ENCODE measurements around the gene POU2AF2.
"Not testable (repeated sequence)": the region's sequence is repeated elsewhere in the genome, so short reads cannot be mapped to it uniquely, and the experiment has no call there.

The POU2AF2 gene, protein sequence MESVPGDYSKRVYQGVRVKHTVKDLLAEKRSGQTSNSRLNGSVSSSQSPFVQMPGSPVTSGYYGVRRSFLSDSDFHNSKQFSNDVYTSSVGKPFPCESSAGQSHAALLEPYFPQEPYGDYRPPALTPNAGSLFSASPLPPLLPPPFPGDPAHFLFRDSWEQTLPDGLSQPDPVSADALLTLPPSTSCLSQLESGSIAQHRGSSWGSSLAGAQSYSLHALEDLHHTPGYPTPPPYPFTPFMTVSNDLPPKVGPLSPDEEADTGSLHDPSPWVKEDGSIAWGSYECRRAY

DNA sequence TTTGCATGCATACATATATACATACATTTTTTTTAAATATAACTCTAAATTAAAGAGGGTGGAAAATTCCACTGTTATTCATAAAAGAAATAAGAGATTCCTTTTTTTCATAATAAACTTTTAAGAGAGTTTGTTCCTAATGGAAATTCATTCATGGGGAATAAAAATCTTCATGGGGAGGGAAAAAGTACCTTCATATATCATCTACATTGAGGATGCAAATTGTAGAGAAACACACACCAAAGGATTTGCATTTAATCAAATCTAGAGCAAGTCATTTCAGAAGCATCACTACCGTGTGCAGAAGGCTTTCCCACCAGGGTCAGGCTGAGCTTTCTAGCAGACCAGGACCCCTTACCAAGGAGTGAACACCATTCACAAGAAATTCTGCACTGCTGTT is at the start of gene POU2AF2:
POU2AF2 (plus strand) TSS at position 301 of the 400 bp plus-strand sequence. CDS start 129 bp downstream, outside the sequence.
- no peak for DNase-seq (ENCODE audit: low read depth)

DNA sequence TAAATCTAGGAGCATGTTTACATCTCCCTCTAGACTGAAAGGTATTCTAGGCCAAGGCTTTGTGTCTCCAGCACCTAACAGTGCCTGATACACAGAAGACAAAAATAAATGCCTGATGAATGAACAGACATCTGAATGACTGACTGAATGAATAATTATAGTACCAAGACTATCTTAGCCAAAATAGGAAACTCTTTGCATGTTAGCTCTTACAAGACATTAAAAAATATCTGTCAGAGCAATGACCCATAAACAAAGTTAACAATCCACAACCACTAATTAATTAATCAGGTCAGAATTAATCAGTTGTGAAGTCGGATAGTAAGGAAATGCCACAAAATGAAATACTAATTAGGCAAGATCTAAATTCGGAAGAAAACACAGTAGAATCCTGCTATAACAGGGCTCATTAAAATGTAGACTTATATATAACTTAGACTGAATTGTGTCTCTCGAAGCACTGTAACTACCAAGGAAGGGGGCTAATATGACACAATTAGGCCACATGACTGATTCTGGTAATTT is 45.5 kb upstream of the POU2AF2 start:
- no peak for DNase-seq (ENCODE audit: low read depth)

DNA sequence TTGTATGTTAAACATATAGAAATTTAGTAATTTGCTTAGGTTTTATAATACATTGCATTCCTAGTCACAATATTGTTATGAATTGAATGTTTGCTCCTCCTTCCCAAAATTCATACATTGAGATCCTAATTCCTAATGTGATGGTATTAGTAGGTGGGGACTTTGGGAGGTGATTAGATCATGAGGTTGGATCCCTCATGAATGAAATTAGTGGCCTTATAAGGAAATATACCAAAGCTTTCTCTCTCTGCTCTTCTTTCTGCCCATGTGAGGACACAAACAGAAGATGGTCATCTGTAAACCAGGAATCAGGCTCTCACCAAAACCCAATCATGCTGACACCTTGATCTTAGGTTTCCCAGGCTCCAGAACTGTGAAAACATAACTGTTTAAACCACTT is 41.3 kb upstream of the POU2AF2 start:
- DNase-seq (ENCODE audit: low read depth), result no peak

DNA sequence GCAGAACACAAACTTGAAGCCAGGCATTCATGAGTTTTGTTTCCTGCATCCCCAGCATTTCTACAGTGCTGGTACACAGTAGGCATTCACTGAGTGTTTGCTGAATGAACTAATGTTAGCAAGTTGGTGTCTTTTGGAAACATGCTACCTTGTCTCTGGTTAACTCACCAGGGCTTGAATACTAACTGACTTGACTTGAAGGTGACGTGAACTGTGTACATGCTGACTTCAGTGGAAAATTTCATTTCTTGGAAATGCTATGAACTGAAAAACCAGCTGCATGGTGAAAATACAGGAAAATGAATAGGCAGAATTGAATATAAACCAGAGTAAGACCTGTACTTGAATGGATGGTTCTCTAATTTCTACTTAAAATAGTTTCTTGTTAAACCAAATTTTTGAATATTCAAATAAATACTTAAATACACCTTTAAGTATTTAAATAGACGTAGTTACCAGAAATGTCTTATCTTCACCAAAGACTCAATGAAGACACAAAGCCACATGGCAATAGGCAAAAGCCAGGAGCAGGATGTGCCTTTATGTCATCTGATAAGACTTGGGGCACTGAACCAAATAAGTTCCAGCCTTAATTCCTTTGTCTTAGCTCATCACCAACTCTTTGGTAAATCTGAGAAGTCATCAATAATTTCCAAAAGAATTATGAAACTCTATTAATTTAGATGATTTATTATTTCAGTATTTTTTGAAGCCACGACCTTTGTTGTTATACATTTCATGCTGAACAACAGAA is 39.7 kb upstream of the POU2AF2 start:
- no peak for DNase-seq (ENCODE audit: low read depth)

GRCh38 chr11:111206472-111206871 is 39.1 kb upstream of the POU2AF2 start:
- no peak for DNase-seq (ENCODE audit: low read depth)

DNA sequence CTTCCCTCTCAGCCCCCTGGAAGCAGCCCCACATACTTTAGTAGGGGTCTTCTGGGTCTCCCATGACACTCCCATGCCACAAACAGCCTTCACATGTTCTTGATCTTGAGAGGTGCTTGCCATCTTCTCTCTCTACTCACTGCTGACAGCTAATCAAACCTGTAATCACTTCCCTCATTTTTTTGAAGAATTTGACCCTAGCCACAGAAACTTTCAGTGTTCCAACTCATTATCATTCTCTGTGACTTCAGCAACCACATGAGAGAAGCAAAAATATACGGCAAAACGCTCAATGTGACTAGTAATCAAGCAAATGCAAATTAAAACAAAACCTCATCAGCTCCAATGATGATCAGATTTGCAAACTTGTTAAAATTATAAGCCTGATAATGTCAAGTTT is 38.3 kb upstream of the POU2AF2 start:
- DNase-seq (ENCODE audit: low read depth), result no peak

DNA sequence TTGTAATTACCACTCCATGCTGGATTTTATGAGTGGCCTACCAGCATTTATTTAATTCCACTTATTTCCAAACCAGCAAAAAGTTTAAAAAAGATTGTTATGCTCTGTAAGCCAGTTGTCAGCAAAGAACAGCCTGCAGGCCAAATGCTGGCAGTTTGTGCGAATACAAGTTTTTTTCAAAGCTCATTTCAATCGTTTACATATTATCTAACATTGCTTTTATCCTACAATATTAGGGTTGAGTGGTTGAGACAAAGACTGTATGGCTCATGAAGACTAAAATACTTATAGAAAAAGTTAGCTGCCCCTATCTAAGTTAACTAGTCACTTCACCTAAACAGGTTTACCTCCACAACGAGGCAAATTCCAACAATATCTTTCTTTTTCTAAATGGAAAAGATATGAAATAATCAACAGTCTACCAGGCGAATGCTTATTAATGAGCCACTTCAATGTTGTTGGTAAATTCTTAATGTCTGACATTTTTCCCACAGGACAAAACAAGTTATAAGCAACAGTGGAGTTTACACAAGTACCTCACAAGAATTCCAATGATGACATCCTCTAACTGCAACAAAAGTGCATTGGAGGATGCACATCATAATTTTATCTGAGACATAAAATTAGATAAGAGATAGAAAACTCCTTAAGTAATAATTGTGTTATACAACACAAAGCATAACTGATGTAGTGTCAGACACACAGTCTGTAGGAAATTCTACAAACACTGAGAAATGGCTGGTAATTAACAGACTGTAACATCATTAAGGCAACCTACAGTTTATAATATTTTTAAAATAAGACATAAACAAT is 35.8 kb upstream of the POU2AF2 start:
- DNase-seq (ENCODE audit: low read depth), result no peak

- no peak for DNase-seq (ENCODE audit: low read depth)
Observed at GRCh38 chr11:111213256-111213655, 32.3 kb upstream of the POU2AF2 start.

DNA sequence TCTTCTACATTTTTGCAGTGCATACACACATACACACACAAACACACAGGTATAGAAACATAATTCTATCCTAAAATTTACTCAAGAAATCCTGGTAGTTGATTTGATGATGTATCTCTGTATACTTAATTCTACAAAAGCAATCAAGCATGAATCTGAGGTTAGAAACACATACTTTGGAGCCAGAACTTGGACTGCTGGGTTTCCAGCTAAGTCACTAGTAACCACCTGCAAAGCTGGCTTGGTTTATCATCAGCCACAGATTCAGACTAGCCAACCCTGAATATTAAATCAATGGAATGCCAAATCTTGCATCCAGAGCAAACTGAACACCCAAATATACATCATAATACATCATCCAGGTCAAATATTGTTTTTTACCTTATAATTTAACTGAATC is 24.8 kb upstream of the POU2AF2 start:
- DNase-seq (ENCODE audit: low read depth), result no peak

DNA sequence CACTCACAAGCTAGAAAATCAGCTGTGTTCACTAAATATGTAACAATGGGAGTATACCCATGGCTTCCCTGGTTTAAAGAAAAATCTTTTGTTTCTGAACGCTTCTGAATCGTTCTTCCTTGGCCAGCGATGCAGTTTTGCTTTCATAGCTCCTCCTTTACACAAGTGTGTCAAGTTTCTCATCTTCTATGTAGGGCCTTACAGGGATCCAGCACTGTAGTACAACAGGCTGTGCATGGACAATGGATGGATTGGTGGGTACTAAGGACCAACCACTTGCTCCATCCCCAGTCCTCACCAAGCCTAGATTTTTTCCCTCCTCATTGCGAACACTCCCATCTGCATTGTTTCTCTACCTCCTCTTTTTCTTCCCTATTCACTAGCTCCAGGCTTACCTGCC is 24.3 kb upstream of the POU2AF2 start:
- no peak for DNase-seq (ENCODE audit: low read depth)

- DNase-seq (ENCODE audit: low read depth), result not testable (repeated sequence)
Observed at GRCh38 chr11:111221936-111222335, 23.6 kb upstream of the POU2AF2 start.

- not testable (repeated sequence) for DNase-seq (ENCODE audit: low read depth)
Observed at GRCh38 chr11:111222821-111223455, 22.6 kb upstream of the POU2AF2 start.

DNA sequence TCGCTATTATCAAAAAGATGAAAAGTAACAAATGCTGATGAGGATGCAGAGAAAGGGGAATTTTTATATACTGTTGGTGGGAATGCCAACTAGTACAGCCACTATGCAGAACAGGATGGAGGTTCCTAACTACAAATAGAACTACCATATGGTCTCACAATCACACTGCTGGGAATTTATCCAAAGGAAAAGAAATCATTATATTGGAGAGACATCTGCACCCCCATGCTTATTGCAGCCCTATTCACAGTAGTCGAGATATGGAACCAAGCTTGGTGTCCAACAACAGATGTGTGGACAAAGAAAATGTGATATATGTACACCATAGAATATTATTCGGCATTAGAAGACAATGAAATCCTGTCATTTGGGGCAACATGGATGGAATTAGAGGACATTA is 19.6 kb upstream of the POU2AF2 start:
- DNase-seq (ENCODE audit: low read depth), result no peak

DNA sequence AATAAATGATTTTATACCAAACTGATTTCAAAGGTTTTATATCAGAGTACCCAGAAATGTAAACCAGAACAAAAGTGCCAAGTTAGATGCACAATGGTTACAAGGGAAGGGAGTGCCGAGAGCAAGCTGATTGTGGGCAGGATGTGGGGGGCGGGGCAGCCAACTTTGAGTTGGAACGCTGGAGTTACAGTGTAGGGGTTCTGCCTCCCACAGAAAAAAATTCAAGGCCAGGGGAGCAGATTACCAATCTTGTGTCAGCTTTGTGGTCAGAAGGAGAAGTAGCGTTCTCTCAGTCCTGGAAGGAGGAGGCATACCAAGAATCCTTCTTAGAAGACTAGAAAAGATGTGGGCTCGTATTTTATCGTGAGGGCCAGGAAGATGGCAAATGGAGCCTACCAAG is 15.9 kb upstream of the POU2AF2 start:
- no peak for DNase-seq (ENCODE audit: low read depth)

- DNase-seq (ENCODE audit: low read depth), result no peak
Observed at GRCh38 chr11:111230122-111230465, 15.4 kb upstream of the POU2AF2 start.

- no peak for DNase-seq (ENCODE audit: low read depth)
Observed at GRCh38 chr11:111231836-111232235, 13.7 kb upstream of the POU2AF2 start.

DNA sequence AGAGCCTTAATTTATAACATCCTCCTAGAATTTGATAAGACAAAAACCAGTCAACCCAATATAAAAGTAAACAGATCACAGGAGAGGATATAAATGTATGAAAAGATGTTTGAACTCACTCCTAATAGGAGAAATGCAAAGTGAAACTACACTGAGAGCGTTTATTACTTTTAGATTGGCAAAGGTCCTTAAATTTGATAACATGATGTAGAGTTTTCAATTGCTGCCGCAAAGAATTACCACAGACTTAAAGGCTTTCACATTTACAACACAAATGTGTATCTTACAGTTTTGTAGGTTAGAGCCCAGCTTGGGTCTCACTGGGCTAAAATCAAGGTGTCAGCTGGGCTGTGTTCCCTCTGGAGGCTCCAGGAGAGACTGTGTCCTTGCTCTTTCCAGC is 9.1 kb upstream of the POU2AF2 start:
- no peak for DNase-seq (ENCODE audit: low read depth)

DNA sequence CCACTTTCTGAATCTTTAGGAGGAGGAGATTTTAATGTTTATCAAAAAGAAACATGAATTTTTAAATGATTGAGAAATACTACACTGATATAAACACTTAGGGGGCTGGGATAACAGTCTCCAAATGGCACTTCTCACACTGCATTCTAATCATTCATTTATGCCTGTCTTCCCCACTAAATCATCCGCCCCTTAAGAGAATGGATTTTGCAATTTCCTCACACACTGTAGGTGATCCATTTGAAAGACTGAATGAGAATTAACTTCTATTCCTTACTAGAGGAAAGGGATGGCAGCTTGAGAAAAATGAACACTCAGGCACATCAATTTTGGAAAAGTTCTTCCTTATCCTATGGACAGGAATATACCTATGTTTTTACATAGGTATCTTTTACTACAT is 7.6 kb upstream of the POU2AF2 start:
- DNase-seq (ENCODE audit: low read depth), result no peak

DNA sequence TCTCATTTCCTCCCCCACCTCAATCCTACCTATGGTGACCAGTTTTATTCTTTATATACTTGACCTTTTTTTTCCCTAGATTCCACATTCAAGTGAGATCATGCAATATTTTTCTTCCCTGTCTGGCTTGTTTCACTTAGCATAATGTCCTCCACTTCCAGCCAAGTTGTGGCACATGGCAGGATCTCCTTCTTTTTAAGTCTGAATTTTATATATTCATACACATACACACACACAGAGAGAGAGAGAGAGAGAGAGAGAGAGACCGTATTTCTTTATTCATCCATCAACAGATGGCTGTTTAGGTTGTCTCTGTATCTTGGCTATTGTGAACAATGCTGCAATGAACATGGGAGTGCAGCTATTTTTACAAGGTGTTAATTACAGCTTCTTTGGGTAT is 1.4 kb downstream of the POU2AF2 start:
- no peak for DNase-seq (ENCODE audit: low read depth)

DNA sequence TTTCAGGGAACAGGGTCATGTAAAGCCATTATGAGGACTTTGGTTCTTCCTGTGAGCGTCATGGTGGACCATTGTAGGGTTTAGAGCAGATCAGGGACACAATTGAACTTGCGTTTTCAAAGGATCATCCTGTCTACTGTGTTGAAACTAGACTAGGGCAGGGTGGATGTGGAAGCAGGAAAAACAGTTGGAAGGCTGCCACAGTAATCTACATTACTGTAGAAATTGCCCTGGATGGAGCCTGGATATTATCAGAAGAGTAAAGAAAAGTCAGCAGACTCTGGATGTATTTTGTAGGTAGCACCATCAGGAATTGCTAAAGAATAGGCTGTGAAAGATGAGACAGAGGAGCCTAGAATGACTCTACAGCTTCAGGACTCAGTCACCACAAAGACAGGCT is 5.4 kb downstream of the POU2AF2 start:
- no peak for DNase-seq (ENCODE audit: low read depth)

DNA sequence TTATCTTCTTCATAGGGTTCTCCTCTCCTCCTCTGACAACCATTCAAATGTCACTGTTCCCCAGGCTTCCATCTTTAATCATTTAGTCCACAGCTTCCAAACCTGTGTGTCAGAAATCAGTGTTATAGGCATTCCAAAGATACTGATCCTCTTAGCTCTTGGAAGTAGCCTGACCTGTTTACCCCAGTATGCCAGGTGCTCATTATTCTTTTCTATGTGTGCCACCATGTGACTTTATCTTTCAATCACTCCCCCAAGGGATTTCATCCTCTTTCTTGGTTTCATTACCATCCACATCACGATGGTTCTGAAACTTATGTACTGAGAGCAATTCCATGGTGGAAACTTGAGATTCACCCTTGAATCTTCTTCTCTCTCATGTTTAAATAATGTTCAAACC is 7.6 kb downstream of the POU2AF2 start:
- DNase-seq (ENCODE audit: low read depth), result no peak

DNA sequence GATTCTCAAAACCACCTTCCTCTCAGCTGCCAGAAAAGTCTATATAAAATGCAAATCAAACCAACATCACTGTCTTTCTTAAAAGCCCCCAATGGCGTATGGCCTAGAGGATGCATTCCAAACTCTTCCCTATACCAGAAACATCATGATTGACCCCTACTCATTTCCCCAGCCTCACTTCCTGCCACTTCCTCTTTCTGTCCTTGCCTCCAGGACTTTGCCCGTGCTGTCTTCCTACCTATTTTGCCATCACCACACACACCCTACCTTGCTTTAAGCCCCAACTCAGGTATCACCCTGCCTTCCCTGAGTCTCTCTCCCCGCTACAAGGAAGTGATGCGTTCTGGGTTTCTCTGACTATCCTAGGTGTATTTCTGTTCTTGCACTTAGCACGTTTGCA is 8.1 kb downstream of the POU2AF2 start:
- DNase-seq (ENCODE audit: low read depth), result no peak
